HL-60 (cell line): ENCODE results near the gene GALM.

ENCODE experiments used
- CTCF ChIP-seq: IDR thresholded peaks from one replicate; pipeline ENCODE4 v1.5.1; 2011; ENCODE audit warnings: low read length, control low read depth, inconsistent platforms; ENCODE audit not compliant: insufficient read depth
- GABPA ChIP-seq: IDR thresholded peaks from 2 replicates; pipeline ENCODE4 v1.6.1; 2012; ENCODE audit warnings: low read depth
- REST ChIP-seq: IDR thresholded peaks from 2 replicates; pipeline ENCODE4 v1.6.1; 2012; ENCODE audit warnings: low read depth; ENCODE audit not compliant: insufficient replicate concordance

GRCh38 chr2:38652431-38653273 is 13.3 kb upstream of the GALM start:
- TF ChIP-seq CTCF (no peak), REST (no peak), GABPA (no peak)
